Astrocyte of the spinal cord (primary cell): ENCODE measurements around the gene TMED10.

ENCODE experiments used
- DNase-seq: peaks from one replicate; pipeline ENCODE4 v3.0.0; 2011; ENCODE audit warnings: low read depth, low spot score
- H3K4me3 ChIP-seq: 2 replicates; pipeline ENCODE4 v1.5.1; 2011; ENCODE audit warnings: low read depth, mild to moderate bottlenecking, low read length, moderate library complexity
- CTCF ChIP-seq: IDR thresholded peaks from 2 replicates; pipeline ENCODE4 v1.5.1; 2012; ENCODE audit warnings: low read depth, mild to moderate bottlenecking, low read length, inconsistent platforms
- in situ Hi-C: cut with HindIII; loops from 2 replicates; pipeline ENCODE4 v1.10.0; 2017; ENCODE audit warnings: low sequenced_read_pairs

The TMED10 gene

GRCh38 chr14:75217508-75218206 lies 41.2 kb upstream of the TMED10 start:
- no peak overlapping the region for H3K4me3 ChIP-seq
- DNase-seq = no peak
- no peak for TF ChIP-seq CTCF
- in situ Hi-C loops = no loop called here

- in situ Hi-C loops = no loop called here
- H3K4me3 ChIP-seq = no peak overlapping the region
- DNase-seq = no peak
- no peak for TF ChIP-seq CTCF
These were observed 40.1 kb upstream of the TMED10 start for GRCh38 chr14:75216427-75217006.

GRCh38 chr14:75215520-75215919 lies 39.1 kb upstream of the TMED10 start:
- in situ Hi-C loops = no loop called here

GRCh38 chr14:75214558-75214957 lies 38.1 kb upstream of the TMED10 start:
- no peak overlapping the region for H3K4me3 ChIP-seq
- no peak for DNase-seq
- in situ Hi-C loops = no loop called here
- no peak for TF ChIP-seq CTCF

More at GRCh38 chr14:75215520-75215919, 39.1 kb upstream of the TMED10 start:
- TF ChIP-seq CTCF = no peak
- no peak for DNase-seq
- no peak overlapping the region for H3K4me3 ChIP-seq

- TF ChIP-seq CTCF = no peak
- no peak for DNase-seq
- in situ Hi-C loops = no loop called here
- no peak overlapping the region for H3K4me3 ChIP-seq
These were observed 36.8 kb upstream of the TMED10 start for GRCh38 chr14:75213172-75213571.

GRCh38 chr14:75208843-75209242 lies 32.4 kb upstream of the TMED10 start:
- no peak for DNase-seq
- in situ Hi-C loops = no loop called here
- no peak for TF ChIP-seq CTCF
- H3K4me3 ChIP-seq = no peak overlapping the region
